Activated naive CD4-positive, alpha-beta T cell treated with anti-CD3 and anti-CD28 coated beads, Interleukin-2, amount 10 ng/mL, durations not matched to agents 7 days and 5 days (primary cell): ENCODE data around the gene JPT2.

Experiments
- CTCF ChIA-PET: fragments of 350-600 bp; sonication (Branson Sonifier 250); formaldehyde crosslinking; loops from one replicate; lab custom pipeline; 2021; ENCODE audit warnings: antibody characterized with exemption; lab: Charles Lee
- DNase-seq: peaks from one replicate; pipeline ENCODE4 v3.0.0-alpha.2; 2020
- H3K27ac Mint-ChIP-seq: one replicate; pipeline ENCODE4 v1.8.0; 2021; ENCODE audit warnings: mild to moderate bottlenecking, moderate library complexity, mixed read lengths
- H3K27me3 Mint-ChIP-seq: one replicate; pipeline ENCODE4 v1.8.0; 2021; ENCODE audit warnings: mild to moderate bottlenecking, mixed read lengths
- H3K36me3 Mint-ChIP-seq: one replicate; pipeline ENCODE4 v1.8.0; 2021; ENCODE audit warnings: mixed read lengths
- H3K4me1 Mint-ChIP-seq: one replicate; pipeline ENCODE4 v1.8.0; 2021; ENCODE audit warnings: mixed read lengths
- H3K4me3 Mint-ChIP-seq: one replicate; pipeline ENCODE4 v1.8.0; 2021; ENCODE audit warnings: mild to moderate bottlenecking, moderate library complexity, mixed read lengths
- H3K9me3 Mint-ChIP-seq: one replicate; pipeline ENCODE4 v1.8.0; 2021; ENCODE audit warnings: mixed read lengths

JPT2 gene

DNA sequence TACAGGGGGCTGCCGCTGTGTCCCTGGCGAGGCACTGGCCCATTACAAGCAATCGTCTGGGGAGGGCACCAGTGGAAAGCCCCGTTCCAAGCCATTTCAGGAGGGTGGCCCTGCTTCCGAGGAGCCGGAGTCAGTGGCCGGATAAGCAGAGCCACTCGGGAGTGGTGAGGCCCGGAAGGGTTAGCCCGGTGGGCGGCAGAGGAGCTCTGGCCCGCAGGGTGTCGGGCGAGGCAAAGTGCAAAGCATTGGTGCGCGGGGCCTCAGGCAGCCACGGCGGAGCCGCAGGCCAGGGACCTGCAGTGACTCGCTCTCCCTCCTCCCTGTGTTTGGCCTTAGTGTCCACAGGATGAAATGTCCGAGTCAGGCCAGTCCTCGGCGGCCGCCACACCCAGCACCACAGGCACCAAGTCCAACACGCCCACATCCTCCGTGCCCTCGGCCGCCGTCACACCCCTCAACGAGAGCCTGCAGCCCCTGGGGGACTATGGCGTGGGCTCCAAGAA, 68.7 kb downstream of the JPT2 start:
- H3K9me3 Mint-ChIP-seq: no peaks in the 10 kb centered on the region
- H3K4me1 Mint-ChIP-seq: no peaks in the 10 kb centered on the region
- no peak overlapping the region for H3K27ac Mint-ChIP-seq
- H3K36me3 Mint-ChIP-seq: peaks cover 14% of the 10 kb centered on the region
- CTCF ChIA-PET: interaction anchor here (1.2 kb wide), 1 partner anchor 22 kb away, joined by 3 read pairs; no protein-coding TSS in a partner anchor
- H3K27me3 Mint-ChIP-seq: no peaks in the 10 kb centered on the region
- DNase-seq: no peak
- no peak overlapping the region for H3K4me3 Mint-ChIP-seq

DNA sequence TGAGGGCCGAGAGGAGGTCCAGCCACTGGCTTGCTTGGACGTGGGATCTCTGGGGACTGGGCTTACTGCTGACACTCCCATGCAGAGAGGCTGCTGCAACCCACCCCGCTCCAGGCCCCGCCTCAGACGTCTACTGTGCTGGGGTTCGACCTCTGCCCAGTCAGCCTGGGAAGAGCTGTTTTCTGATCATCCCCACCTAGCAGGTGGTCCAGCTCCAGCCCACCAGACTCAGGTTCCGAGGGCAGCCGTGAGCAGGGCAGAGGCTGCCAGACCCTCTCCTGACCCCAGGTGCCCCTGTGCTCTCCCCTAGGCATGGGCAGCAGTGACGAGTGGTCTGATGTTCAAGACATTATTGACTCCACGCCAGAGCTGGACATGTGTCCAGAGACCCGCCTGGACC, 69.9 kb downstream of the JPT2 start:
- no peaks in the 10 kb centered on the region for H3K4me1 Mint-ChIP-seq
- no peak overlapping the region for H3K4me3 Mint-ChIP-seq

DNA sequence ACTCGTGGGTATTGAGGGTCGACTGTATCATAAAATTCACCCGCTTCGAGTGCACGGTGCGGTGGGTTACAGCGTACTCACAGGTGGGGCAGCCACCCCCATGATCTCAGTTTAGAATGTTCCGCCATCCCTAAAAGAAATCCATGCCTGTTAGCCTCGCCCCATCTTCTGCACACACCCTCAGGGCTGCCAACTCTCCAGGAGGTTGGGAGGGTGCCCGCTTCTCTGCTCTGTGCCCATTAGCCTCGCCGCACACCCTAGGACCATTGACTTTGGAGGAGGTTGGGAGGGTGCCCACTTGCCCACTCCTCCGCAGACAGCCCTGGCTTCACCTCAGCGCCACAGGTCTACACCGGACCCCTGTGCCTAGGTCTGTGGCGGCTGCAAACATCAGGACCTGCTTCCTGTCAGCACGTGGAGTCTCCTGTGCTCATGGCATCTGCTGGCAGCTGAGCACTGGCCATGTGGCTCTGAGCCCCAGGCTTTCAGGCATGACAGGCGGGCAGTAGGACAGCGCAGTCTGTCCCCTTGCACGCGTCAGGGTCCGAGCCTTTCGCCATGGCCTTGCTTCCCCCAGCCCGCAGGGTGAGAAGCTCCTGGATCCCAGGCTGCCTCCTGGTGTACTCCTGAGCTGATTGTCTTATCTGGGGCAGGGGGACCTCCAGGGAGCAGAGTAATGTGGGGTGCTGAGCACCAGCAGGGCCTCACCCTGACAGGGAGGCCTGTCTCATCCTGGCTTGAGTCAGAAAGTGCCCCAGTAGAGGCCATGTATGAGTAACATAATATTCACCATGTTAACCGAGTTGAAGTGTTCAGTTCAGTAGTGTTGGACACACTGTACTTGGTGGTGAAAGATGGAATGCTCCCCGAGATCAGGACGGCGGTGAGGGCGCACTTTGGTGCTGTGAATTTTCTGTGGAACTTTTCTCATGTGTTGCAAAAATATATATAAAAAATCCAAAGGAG, 71.4 kb downstream of the JPT2 start:
- no peaks in the 10 kb centered on the region for H3K4me1 Mint-ChIP-seq
- no peak overlapping the region for H3K27ac Mint-ChIP-seq
- H3K9me3 Mint-ChIP-seq: no peaks in the 10 kb centered on the region
- no peak for DNase-seq
- no peaks in the 10 kb centered on the region for H3K27me3 Mint-ChIP-seq
- H3K4me3 Mint-ChIP-seq: no peak overlapping the region
- peaks cover 16% of the 10 kb centered on the region for H3K36me3 Mint-ChIP-seq
- CTCF ChIA-PET: interaction anchor here (1.2 kb wide), 1 partner anchor 26 kb away, joined by 3 read pairs; no protein-coding TSS in a partner anchor

More for the DNA sequence above, 69.9 kb downstream of the JPT2 start:
- Mint-ChIP-seq H3K27ac (no peak overlapping the region), H3K9me3 (no peaks in the 10 kb centered on the region), H3K36me3 (peaks cover 16% of the 10 kb centered on the region), H3K27me3 (no peaks in the 10 kb centered on the region)
- CTCF ChIA-PET: no interaction called here
- DNase-seq: no peak
